ENCODE results near the gene LTO1.

Gene LTO1

DNA sequence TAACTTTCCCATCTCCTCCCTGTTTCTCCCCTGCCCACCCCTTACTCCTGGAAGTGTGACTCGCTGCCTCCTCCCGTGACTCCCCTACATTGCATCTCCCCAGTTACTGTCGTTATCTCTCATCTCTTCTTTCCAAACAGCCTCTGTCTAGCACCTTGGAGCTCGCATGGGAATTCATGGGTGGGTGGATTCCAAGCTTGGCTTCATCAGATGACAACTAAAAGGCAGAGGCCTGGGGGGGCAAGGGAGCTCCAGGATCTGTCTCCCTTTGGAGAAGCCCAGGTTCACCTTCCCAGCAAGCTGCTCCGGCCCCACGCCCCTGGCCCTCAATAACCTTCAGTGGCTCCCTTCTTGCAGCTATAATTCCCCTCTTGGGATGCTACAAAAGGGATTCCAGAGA is 41.1 kb downstream of the LTO1 start:
- H3K27me3 ChIP-seq = peaks cover 93% of the 10 kb centered on the region
- H3K27ac ChIP-seq = no peak overlapping the region
- H3K4me1 ChIP-seq (ENCODE audit: control insufficient read depth in 1 of 2, insufficient read depth in 1 of 2, low read depth in 1 of 2, low read length in 1 of 2) = peaks cover 0 to 24% of the 10 kb centered on the region in 2 experiments
- H3K4me3 ChIP-seq (ENCODE audit: low read depth in 1 of 2, low read length in 1 of 2) = no peak overlapping the region
- no peaks in the 10 kb centered on the region for H3K9me3 ChIP-seq
- no peaks in the 10 kb centered on the region for H3K36me3 ChIP-seq
- TF ChIP-seq CTCF (IDR thresholded peaks at IDR 0.05) = no peak

- Histone ChIP-seq H3K36me3 (no peaks in the 10 kb centered on the region), H3K27ac (no peak overlapping the region), H3K27me3 (peaks cover 83% of the 10 kb centered on the region), H3K9me3 (no peaks in the 10 kb centered on the region), H3K4me3 (ENCODE audit: low read depth in 1 of 2, low read length in 1 of 2) (no peak overlapping the region), H3K4me1 (ENCODE audit: control insufficient read depth in 1 of 2, insufficient read depth in 1 of 2, low read depth in 1 of 2, low read length in 1 of 2) (peaks cover 0 to 16% of the 10 kb centered on the region in 2 experiments)
- TF ChIP-seq CTCF (IDR thresholded peaks at IDR 0.05) = no peak
Observed at GRCh38 chr11:69632900-69633299, 42.3 kb downstream of the LTO1 start.

DNA sequence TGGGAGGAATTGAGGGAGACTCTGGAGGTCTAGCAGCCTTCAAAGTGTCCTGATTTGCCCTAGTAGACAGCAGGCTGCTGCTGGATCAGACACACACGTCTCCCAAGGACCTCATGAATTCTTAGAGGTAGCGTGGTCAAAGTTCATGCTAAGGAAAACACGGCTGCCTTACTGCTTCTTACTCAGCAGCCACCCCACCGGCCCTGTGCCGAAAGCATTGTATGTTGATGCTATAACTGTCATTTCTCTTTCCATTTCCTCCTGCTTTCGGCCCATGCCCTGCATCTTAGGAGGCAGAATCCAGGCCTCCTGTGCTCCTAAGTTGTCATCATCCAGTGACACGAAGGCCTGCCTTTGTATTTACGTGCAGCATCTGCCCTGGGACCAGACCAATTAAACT is 44.7 kb downstream of the LTO1 start:
- no peaks in the 10 kb centered on the region for H3K9me3 ChIP-seq
- no peaks in the 10 kb centered on the region for H3K36me3 ChIP-seq
- peaks cover 69% of the 10 kb centered on the region for H3K27me3 ChIP-seq
- H3K4me1 ChIP-seq (ENCODE audit: control insufficient read depth in 1 of 2, insufficient read depth in 1 of 2, low read depth in 1 of 2, low read length in 1 of 2) = no peaks in the 10 kb centered on the region
- no peak for TF ChIP-seq CTCF (IDR thresholded peaks at IDR 0.05)
- no peak overlapping the region for H3K27ac ChIP-seq
- no peak overlapping the region for H3K4me3 ChIP-seq (ENCODE audit: low read depth in 1 of 2, low read length in 1 of 2)

- peaks cover 69% of the 10 kb centered on the region for H3K27me3 ChIP-seq
- no peak for TF ChIP-seq CTCF (IDR thresholded peaks at IDR 0.05)
- H3K4me3 ChIP-seq (ENCODE audit: low read depth in 1 of 2, low read length in 1 of 2) = no peak overlapping the region
- H3K36me3 ChIP-seq = no peaks in the 10 kb centered on the region
- H3K27ac ChIP-seq = no peak overlapping the region
- H3K9me3 ChIP-seq = no peaks in the 10 kb centered on the region
- H3K4me1 ChIP-seq (ENCODE audit: control insufficient read depth in 1 of 2, insufficient read depth in 1 of 2, low read depth in 1 of 2, low read length in 1 of 2) = no peaks in the 10 kb centered on the region
Observed at GRCh38 chr11:69630017-69630416, 45.1 kb downstream of the LTO1 start.

GRCh38 chr11:69627551-69627950 is 47.6 kb downstream of the LTO1 start:
- no peaks in the 10 kb centered on the region for H3K36me3 ChIP-seq
- H3K27me3 ChIP-seq = peaks cover 60% of the 10 kb centered on the region
- no peak for TF ChIP-seq CTCF (IDR thresholded peaks at IDR 0.05)
- no peaks in the 10 kb centered on the region for H3K4me1 ChIP-seq (ENCODE audit: control insufficient read depth in 1 of 2, insufficient read depth in 1 of 2, low read depth in 1 of 2, low read length in 1 of 2)
- no peak overlapping the region for H3K27ac ChIP-seq
- H3K9me3 ChIP-seq = no peaks in the 10 kb centered on the region
- no peak overlapping the region for H3K4me3 ChIP-seq (ENCODE audit: low read depth in 1 of 2, low read length in 1 of 2)

GRCh38 chr11:69625476-69625875 is 49.7 kb downstream of the LTO1 start:
- Histone ChIP-seq H3K27ac (no peak overlapping the region), H3K4me3 (ENCODE audit: low read depth in 1 of 2, low read length in 1 of 2) (no peak overlapping the region), H3K27me3 (peaks cover 48% of the 10 kb centered on the region), H3K4me1 (ENCODE audit: control insufficient read depth in 1 of 2, insufficient read depth in 1 of 2, low read depth in 1 of 2, low read length in 1 of 2) (no peaks in the 10 kb centered on the region), H3K36me3 (no peaks in the 10 kb centered on the region), H3K9me3 (no peaks in the 10 kb centered on the region)
- no peak for TF ChIP-seq CTCF (IDR thresholded peaks at IDR 0.05)

Data from neutrophil (primary cell).